GM12878 (cell line): ENCODE results near the gene SPRED2. TPM values are rescaled to one million over a fixed set of nuclear protein-coding genes. Genes with fewer than 3 reads are reported as not detected.

Source experiments
- BACH1 ChIP-seq: fragments of 450-650 bp; IDR thresholded peaks from 2 replicates; pipeline ENCODE4 v1.6.1; 2017; ENCODE audit warnings: mild to moderate bottlenecking, borderline replicate concordance
- CBFB ChIP-seq: IDR thresholded peaks from 2 replicates; pipeline ENCODE4 v1.6.1; 2016; ENCODE audit warnings: antibody characterized with exemption, low read depth
- CBX5 ChIP-seq: sonication (generic); IDR thresholded peaks from 2 replicates; pipeline ENCODE4 v1.6.1; 2016; ENCODE audit warnings: low read depth, moderate library complexity, mild to moderate bottlenecking, inconsistent platforms
- CHD4 ChIP-seq: fragments of 200-600 bp; sonication (generic); IDR thresholded peaks from 2 replicates; pipeline ENCODE4 v1.6.1; 2016; ENCODE audit warnings: mild to moderate bottlenecking
- EED ChIP-seq: sonication (generic); IDR thresholded peaks from 2 replicates; pipeline ENCODE4 v1.6.1; 2016; ENCODE audit warnings: antibody characterized with exemption, low read depth
- FOS ChIP-seq: IDR thresholded peaks from 3 replicates; pipeline ENCODE4 v1.6.1; 2011; ENCODE audit warnings: borderline replicate concordance; ENCODE audit not compliant: insufficient read length; ENCODE audit errors: extremely low read depth
- FOXM1 ChIP-seq: IDR thresholded peaks from 2 replicates; pipeline ENCODE4 v1.6.1; 2012; ENCODE audit warnings: low read depth, mild to moderate bottlenecking, inconsistent platforms, low read length, moderate library complexity
- GATAD2B ChIP-seq: fragments of 450-650 bp; conservative IDR thresholded peaks from 2 replicates; pipeline ENCODE4 v1.6.1; 2017; ENCODE audit warnings: low read depth, mild to moderate bottlenecking, moderate library complexity
- HDGF ChIP-seq: fragments of 450-650 bp; IDR thresholded peaks from 2 replicates; pipeline ENCODE4 v1.6.1; 2016; ENCODE audit warnings: antibody characterized with exemption
- IKZF1 ChIP-seq: fragments of 450-650 bp; conservative IDR thresholded peaks from 2 replicates; pipeline ENCODE4 v1.6.1; 2017; ENCODE audit warnings: antibody characterized with exemption, mild to moderate bottlenecking
- MYC ChIP-seq: IDR thresholded peaks from 2 replicates; pipeline ENCODE4 v1.6.1; 2011; ENCODE audit warnings: mild to moderate bottlenecking, low read length, moderate library complexity, inconsistent platforms; ENCODE audit not compliant: insufficient read depth, insufficient replicate concordance, insufficient read length, severe bottlenecking
- NR2C1 ChIP-seq: fragments of 450-650 bp; IDR thresholded peaks from 2 replicates; pipeline ENCODE4 v1.6.1; 2017; ENCODE audit warnings: antibody characterized with exemption, mild to moderate bottlenecking, moderate library complexity
- RBBP5 ChIP-seq: fragments of 200-600 bp; sonication (generic); conservative IDR thresholded peaks from 2 replicates; pipeline ENCODE4 v1.6.1; 2016
- RUNX3 ChIP-seq: IDR thresholded peaks from 2 replicates; pipeline ENCODE4 v1.6.1; 2012; ENCODE audit warnings: low read length, inconsistent platforms
- SIN3A ChIP-seq: IDR thresholded peaks from 2 replicates; pipeline ENCODE4 v1.6.1; 2012; ENCODE audit warnings: low read depth, low read length, improper control_type of control experiment
- SIX5 ChIP-seq: IDR thresholded peaks from 2 replicates; pipeline ENCODE4 v1.6.1; 2011; ENCODE audit warnings: mild to moderate bottlenecking, low read depth, low read length, moderate library complexity; ENCODE audit not compliant: severe bottlenecking
- SREBF1 ChIP-seq: IDR thresholded peaks from 2 replicates; pipeline ENCODE4 v1.6.1; 2012; ENCODE audit warnings: mild to moderate bottlenecking, low read length
- SREBF2 ChIP-seq: IDR thresholded peaks from 2 replicates; pipeline ENCODE4 v1.6.1; 2012; ENCODE audit warnings: mild to moderate bottlenecking, low read length
- TAF1 ChIP-seq: IDR thresholded peaks from 2 replicates; pipeline ENCODE4 v1.6.1; 2011; ENCODE audit warnings: mild to moderate bottlenecking, low read depth, low read length, borderline replicate concordance
- TARDBP ChIP-seq: IDR thresholded peaks from 2 replicates; pipeline ENCODE4 v1.6.1; 2016; ENCODE audit warnings: borderline replicate concordance
- TCF12 ChIP-seq: IDR thresholded peaks from 2 replicates; pipeline ENCODE4 v1.6.1; 2011; ENCODE audit warnings: low read depth, mild to moderate bottlenecking, low read length
- TCF7 ChIP-seq: IDR thresholded peaks from 2 replicates; pipeline ENCODE4 v1.6.1; 2014; ENCODE audit warnings: antibody characterized with exemption, borderline replicate concordance
- YBX1 ChIP-seq: fragments of 450-650 bp; IDR thresholded peaks from 2 replicates; pipeline ENCODE4 v1.6.1; 2016; ENCODE audit warnings: antibody characterized with exemption
- ZBED1 ChIP-seq: IDR thresholded peaks from 2 replicates; pipeline ENCODE4 v1.6.1; 2016; ENCODE audit warnings: borderline replicate concordance
- ZNF24 ChIP-seq: fragments of 450-650 bp; IDR thresholded peaks from 2 replicates; pipeline ENCODE4 v1.6.1; 2017; ENCODE audit warnings: antibody characterized with exemption, mild to moderate bottlenecking
- polyA plus RNA-seq, 11 experiments: library from polyadenylated mRNA; depleted of rRNA in 4 of 11; unstranded in 6 of 11; stranded (reverse) in 5 of 11; fragments of >200 nt; fragmentation: Nextera tagmentation in 4 of 11; fragmentation: Illumina TruSeq in 1 of 11; extraction: Ambion mirVana in 4 of 11; extraction: Trizol in 1 of 11; gene quantifications; 1 replicate in 1 of 11; 2 replicates in 10 of 11; pipeline versions ENCODE4 v1.2.1 to v1.2.3, GENCODE V29; 2011 to 2016; ENCODE audit warnings: inconsistent platforms in 2 of 11, missing spikeins in 2 of 11, low read depth in 1 of 11
- total RNA-seq, 4 experiments: library from RNA; depleted of rRNA in 3 of 4; stranded (reverse); fragments of >200 nt in 3 of 4; fragmentation: Illumina TruSeq in 1 of 4; extraction: Trizol in 1 of 4; gene quantifications; 2 replicates each; pipeline versions ENCODE4 v1.2.1 to v1.2.3, GENCODE V29; 2013 to 2021
- TF ChIP-seq, protein P1 (sequence below): fragments of 450-650 bp; IDR thresholded peaks from 2 replicates; pipeline ENCODE4 v1.6.1; 2014; ENCODE audit warnings: mild to moderate bottlenecking
- TF ChIP-seq, protein P2 (sequence below): IDR thresholded peaks from 2 replicates; pipeline ENCODE4 v1.6.1; 2011; ENCODE audit warnings: borderline replicate concordance, low read depth, mild to moderate bottlenecking, moderate library complexity, mixed read lengths, low read length; ENCODE audit not compliant: insufficient read depth; ENCODE audit errors: extremely low read length
- TF ChIP-seq, protein P3 (sequence below): IDR thresholded peaks from 2 replicates; pipeline ENCODE4 v1.6.1; 2012; ENCODE audit warnings: low read depth, low read length, improper control_type of control experiment
- TF ChIP-seq, protein P4 (sequence below): IDR thresholded peaks from 2 replicates; pipeline ENCODE4 v1.6.1; 2011; ENCODE audit warnings: borderline replicate concordance, low read depth, mild to moderate bottlenecking, moderate library complexity, low read length; ENCODE audit not compliant: insufficient read depth, poor library complexity, severe bottlenecking
- TF ChIP-seq, protein P5 (sequence below): IDR thresholded peaks from 2 replicates; pipeline ENCODE4 v1.6.1; 2012; ENCODE audit warnings: low read length, inconsistent platforms

SPRED2 gene
- total and polyA plus RNA-seq, 10 of the 15 experiments (the other 5 are each of a cell fraction or from before 2014, with no cell fraction given) = 3.0 to 23.9 (median 9.7) TPM

DNA sequence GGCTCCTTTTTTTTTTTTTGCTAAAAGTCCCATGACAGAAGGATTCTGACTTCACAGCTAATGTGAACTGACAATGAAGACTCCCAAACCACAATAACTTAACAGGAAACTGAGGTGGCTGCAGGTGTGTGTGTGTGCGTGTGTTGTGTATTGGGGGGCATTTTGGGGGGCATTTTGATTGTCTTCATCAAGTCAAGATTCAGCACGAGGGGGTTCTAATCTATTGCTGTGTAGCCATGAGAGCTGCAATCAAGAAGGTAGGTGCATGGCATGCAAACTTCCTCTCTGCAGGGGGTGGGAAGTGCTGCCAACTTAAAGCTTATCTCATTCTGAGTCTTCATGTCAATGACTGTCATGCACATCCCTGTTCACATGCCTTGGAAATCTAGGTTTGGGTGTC lies 25.2 kb downstream of the SPRED2 start (continued):
- TF ChIP-seq, protein P1, sequence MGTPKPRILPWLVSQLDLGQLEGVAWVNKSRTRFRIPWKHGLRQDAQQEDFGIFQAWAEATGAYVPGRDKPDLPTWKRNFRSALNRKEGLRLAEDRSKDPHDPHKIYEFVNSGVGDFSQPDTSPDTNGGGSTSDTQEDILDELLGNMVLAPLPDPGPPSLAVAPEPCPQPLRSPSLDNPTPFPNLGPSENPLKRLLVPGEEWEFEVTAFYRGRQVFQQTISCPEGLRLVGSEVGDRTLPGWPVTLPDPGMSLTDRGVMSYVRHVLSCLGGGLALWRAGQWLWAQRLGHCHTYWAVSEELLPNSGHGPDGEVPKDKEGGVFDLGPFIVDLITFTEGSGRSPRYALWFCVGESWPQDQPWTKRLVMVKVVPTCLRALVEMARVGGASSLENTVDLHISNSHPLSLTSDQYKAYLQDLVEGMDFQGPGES = no peak
- TF ChIP-seq GATAD2B (no peak), RBBP5 (no peak), FOXM1 (peak; percentile 57; the same call in 1 of the 2 replicates), TARDBP (no peak), SIN3A (no peak), FOS (no peak), ZNF24 (no peak), MYC (no peak), SREBF2 (no peak), CHD4 (no peak), TAF1 (no peak), SREBF1 (no peak), CBFB (no peak), SIX5 (no peak), ZBED1 (no peak), IKZF1 (0 out of 2 replicates have a peak, but pooled peaks have one; percentile 10), CBX5 (no peak), YBX1 (no peak), HDGF (no peak), TCF7 (no peak), BACH1 (no peak), RUNX3 (peak; percentile 81), TCF12 (no peak), NR2C1 (no peak), EED (peak; percentile 53)
- TF ChIP-seq, protein P2, sequence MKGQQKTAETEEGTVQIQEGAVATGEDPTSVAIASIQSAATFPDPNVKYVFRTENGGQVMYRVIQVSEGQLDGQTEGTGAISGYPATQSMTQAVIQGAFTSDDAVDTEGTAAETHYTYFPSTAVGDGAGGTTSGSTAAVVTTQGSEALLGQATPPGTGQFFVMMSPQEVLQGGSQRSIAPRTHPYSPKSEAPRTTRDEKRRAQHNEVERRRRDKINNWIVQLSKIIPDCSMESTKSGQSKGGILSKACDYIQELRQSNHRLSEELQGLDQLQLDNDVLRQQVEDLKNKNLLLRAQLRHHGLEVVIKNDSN = no peak
- TF ChIP-seq, protein P3, sequence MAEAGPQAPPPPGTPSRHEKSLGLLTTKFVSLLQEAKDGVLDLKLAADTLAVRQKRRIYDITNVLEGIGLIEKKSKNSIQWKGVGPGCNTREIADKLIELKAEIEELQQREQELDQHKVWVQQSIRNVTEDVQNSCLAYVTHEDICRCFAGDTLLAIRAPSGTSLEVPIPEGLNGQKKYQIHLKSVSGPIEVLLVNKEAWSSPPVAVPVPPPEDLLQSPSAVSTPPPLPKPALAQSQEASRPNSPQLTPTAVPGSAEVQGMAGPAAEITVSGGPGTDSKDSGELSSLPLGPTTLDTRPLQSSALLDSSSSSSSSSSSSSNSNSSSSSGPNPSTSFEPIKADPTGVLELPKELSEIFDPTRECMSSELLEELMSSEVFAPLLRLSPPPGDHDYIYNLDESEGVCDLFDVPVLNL = no peak
- TF ChIP-seq, protein P4, sequence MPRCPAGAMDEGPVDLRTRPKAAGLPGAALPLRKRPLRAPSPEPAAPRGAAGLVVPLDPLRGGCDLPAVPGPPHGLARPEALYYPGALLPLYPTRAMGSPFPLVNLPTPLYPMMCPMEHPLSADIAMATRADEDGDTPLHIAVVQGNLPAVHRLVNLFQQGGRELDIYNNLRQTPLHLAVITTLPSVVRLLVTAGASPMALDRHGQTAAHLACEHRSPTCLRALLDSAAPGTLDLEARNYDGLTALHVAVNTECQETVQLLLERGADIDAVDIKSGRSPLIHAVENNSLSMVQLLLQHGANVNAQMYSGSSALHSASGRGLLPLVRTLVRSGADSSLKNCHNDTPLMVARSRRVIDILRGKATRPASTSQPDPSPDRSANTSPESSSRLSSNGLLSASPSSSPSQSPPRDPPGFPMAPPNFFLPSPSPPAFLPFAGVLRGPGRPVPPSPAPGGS = no peak
- TF ChIP-seq, protein P5, sequence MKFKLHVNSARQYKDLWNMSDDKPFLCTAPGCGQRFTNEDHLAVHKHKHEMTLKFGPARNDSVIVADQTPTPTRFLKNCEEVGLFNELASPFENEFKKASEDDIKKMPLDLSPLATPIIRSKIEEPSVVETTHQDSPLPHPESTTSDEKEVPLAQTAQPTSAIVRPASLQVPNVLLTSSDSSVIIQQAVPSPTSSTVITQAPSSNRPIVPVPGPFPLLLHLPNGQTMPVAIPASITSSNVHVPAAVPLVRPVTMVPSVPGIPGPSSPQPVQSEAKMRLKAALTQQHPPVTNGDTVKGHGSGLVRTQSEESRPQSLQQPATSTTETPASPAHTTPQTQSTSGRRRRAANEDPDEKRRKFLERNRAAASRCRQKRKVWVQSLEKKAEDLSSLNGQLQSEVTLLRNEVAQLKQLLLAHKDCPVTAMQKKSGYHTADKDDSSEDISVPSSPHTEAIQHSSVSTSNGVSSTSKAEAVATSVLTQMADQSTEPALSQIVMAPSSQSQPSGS = no peak
